ENCODE results near the gene PHACTR1.
A peak's percentile ranks its signal among the peaks of the same experiment; 100 is the strongest.

Gene PHACTR1

DNA sequence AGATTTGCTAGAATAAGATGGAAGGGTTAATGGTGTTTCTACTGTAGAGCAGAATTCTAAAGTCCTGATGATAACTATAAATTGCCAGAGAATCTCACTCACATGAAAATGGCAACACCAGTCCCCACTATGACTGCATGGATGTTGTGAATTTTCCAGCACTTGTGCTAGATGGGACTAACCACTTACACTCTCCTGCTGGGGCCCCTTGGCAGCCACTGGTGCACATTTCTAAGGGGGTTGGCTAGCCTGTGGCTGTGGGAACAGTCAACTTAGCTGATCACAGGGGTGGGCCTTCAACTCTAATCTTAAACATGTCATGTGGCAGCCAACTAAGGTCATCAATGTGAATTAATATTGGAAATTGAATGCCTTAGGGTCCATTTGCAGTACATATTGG, 271.2 kb downstream of the PHACTR1 start:
- DNase-seq, result no peak

DNA sequence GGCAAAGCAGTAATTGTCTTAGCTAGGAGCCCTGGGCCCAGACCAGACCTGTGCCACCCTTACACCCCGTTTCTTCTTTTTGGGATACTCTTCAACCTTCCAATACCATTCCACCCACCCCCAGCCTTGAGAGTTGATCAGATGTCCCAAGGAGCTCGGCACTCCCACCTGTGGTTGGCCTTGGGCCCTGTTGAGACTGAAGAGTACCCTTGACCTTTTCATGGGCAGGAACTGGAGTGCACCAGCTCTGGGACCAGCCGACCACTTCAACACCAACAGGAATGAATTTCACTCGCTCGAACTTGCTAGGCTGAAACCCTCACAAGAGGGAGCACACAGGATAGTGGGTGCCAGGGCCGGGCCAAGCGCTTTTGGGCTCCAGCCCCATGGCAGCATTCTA, 273.6 kb downstream of the PHACTR1 start:
- DNase-seq, result no peak

DNA sequence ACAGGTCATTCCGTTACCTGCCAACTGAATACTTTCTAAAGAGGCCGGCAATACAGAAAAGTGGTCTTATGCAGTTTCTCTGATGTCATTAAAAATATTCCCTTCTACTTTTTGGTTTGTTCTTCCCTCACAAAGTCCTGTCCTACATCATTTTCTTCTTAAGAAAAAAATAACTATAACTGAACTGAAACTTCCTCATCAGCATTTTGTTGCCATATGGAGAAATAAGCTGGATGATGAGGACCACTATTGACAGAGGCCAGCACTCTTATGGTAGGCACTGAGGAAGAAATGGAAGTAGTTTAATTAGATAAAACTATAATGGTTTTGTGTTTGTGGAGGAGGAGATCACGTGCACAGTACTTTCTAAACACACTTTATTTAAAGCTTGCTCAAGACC, 274.9 kb downstream of the PHACTR1 start:
- no peak for DNase-seq

DNA sequence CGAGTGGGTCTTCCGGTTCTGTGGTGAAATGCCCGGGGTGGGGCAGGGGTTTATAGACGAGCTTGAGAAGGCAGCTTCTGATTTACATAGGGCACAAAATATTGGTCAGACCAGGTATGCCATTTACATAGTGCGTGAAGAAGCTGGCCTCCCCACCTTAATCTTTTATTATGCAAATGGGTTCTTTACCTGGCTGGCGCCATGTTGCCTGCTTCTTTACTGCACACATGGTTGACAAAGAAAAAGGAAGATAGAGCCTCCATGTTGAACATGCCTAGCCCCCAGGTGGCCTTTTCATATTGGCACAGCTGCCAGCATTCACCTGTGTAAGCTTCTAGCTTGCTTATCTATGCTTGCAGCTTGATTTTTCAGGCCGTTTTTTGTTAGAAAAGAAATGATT, 276.2 kb downstream of the PHACTR1 start:
- no peak for DNase-seq

GRCh38 chr6:12993283-12993898, 276.8 kb downstream of the PHACTR1 start:
- DNase-seq, result no peak

DNA sequence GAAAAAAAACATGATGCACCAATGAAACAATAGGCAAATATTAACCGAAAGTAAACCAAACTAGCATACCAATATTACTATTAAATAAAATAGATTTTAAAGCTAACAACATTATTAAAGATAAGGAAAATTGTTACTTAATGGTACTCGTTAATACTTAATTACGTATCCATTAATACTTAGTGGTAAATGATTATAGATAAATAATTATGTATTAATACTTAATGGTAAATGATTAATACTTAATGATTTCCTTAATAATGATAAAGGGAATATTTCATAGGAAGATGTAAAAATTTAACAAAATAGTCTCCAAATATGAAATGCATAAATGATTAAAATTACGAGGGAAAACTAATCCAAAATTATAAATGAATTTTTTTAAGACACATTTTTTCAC, 278.9 kb downstream of the PHACTR1 start:
- DNase-seq, result no peak

- DNase-seq, result no peak
Observed at GRCh38 chr6:13000537-13000936, 284.0 kb downstream of the PHACTR1 start.

DNA sequence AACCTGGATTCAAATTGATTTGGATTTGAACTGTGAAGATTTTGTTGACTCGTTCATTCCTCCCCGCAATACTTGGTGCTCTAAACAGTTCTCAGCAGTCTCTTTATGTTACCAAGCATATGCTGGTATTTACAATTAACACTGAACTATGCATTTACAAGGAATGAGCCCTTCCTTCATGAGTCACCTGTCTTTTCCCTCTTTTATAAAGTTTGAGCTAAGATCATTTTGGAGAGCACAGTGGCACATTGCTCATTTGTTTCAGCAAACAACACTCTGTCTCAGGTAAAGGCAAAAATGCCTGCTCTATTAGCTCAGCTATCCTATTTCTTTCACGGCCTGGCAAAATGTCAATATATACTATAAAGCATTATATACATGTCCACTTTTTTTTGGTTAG, 285.4 kb downstream of the PHACTR1 start:
- no peak for DNase-seq

- no peak for DNase-seq
Observed at GRCh38 chr6:13004601-13005000, 288.0 kb downstream of the PHACTR1 start.

GRCh38 chr6:13005994-13006393, 289.4 kb downstream of the PHACTR1 start:
- DNase-seq, result no peak

GRCh38 chr6:13006578-13007300, 290.2 kb downstream of the PHACTR1 start:
- DNase-seq, result no peak

DNA sequence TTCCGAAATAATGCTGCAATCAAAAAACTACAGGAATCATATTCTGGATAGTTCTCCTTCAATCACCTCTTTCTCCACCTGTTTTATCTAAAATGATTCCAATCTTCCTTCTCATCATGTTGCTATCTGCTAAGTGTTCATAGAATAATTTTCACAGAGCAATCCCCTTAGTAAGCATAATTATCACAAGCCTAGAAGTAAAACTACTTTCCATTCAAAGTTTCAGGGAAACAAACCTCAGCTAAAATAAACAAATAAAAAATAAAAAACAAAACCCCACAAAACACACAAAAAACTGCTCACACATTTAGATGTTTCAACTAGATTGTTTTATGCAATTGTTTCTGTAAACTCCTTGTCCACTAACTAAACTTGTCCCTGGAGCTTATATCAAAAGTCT, 291.2 kb downstream of the PHACTR1 start:
- DNase-seq, result no peak

- no peak for DNase-seq
Observed at GRCh38 chr6:13009031-13009430, 292.5 kb downstream of the PHACTR1 start.

- DNase-seq, result no peak
Observed at GRCh38 chr6:13009461-13009860, 292.9 kb downstream of the PHACTR1 start.

DNA sequence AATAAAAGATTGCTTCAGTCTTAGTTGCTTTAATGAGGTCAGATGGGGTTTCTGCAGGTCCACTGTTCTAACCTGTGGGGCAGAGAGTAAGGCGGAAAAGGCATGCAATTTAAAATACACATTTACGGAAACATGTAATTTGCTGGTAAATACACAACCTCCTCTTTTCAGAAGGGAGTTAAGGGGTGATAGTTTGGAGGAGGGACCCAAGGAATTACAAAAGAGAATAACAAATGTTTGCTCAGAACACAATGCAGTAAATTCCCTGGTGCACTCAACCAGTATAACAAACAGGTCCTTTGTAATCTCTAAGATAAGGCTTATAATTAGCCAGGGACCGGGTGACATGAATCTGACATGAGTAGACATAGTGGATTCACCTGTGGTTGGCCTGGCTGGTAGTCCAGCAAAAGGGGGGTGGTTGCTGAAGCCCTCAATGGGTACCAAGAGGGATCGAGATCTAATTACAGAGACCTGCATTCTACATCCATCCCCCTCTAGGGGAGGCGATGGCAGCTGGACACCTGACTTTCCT, 295.1 kb downstream of the PHACTR1 start:
- DNase-seq, result no peak

DNA sequence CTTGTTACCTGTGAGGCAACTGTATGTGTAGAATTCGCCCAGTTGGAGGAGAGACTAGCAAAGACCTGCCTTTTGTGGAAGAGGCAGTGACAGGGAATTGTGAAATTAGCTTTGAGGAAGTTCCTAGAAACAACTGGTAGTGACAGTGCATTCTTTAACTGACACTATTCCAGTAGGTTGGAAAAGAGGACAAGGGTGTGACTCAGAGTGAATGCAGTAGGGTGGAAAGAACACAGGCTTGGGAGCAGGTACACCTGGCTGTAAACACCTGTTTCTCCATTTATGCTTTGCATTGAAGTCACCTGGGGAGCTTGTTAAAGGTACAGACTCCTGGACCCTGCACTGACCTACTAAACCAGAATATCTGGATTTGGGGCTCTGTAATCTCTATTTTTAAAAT, 295.7 kb downstream of the PHACTR1 start:
- DNase-seq, result no peak

GRCh38 chr6:13012977-13013680, 296.6 kb downstream of the PHACTR1 start:
- DNase-seq, result peak in 37 of 58 donors; percentile 9 to 65 (median 29)

- DNase-seq, result peak in 31 of 58 donors; percentile 5 to 66 (median 29)
Observed at GRCh38 chr6:13013681-13014503, 297.3 kb downstream of the PHACTR1 start.

- peak in 24 of 58 donors; percentile 8 to 62 (median 41) for DNase-seq
Observed at GRCh38 chr6:13014504-13015378, 298.2 kb downstream of the PHACTR1 start.

DNA sequence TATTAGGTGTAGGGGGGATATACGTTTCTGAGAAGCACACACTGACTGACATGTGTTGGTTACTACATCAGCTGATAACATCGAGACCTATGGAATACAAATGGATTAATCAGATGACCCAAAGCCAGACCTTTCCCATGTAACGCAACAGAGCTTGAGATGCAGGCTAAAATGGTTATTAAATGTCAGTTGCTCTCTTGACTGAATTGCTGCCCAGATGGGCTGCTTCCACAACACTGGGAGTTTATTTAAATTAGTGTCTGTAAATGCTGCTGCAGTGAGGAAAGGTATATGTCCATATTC, 298.8 kb downstream of the PHACTR1 start:
- DNase-seq, result no peak

- DNase-seq, result no peak
Observed at GRCh38 chr6:13024616-13025015, 308.0 kb downstream of the PHACTR1 start.

Measured in anterior cingulate cortex (tissue), 58 donors.